Right lobe of liver (tissue), 6 donors: ENCODE measurements around the gene LDLRAD4. TPM values are rescaled to one million over a fixed set of nuclear protein-coding genes. Genes with fewer than 3 reads are reported as not detected.
A peak's percentile ranks its signal among the peaks of the same experiment; 100 is the strongest.

Experiments used
- ATAC-seq, 4 donors: fragments of 200-7000 bp; cut with Tn5 transposase; one replicate each; pipeline ENCODE4 v1.9.1; 2020; ENCODE audit warnings: mild to moderate bottlenecking in 4 of 4, moderate library complexity in 4 of 4
- DNase-seq, 3 donors: peaks; one replicate each; pipeline ENCODE4 v3.0.0-alpha.2; 2020
- H3K27ac ChIP-seq, 3 donors: fragments of 200-600 bp; one replicate each; pipeline ENCODE4 v1.8.0; 2022
- H3K27me3 ChIP-seq, 2 donors: fragments of 200-600 bp; one replicate each; pipeline ENCODE4 v1.8.0; 2022
- H3K36me3 ChIP-seq, 4 donors: fragments of 200-600 bp; sonication (generic) in 1 of 4; one replicate each; pipeline versions ENCODE4 v1.5.1 to v1.8.0; 2017 to 2022; ENCODE audit warnings: control low read depth in 1 of 4
- H3K4me1 ChIP-seq, 4 donors: fragments of 200-600 bp; sonication (generic) in 1 of 4; one replicate each; pipeline versions ENCODE4 v1.5.1 to v1.8.0; 2017 to 2022; ENCODE audit warnings: control low read depth in 1 of 4
- H3K4me3 ChIP-seq, 3 donors: fragments of 200-600 bp; one replicate each; pipeline ENCODE4 v1.8.0; 2022
- H3K9me3 ChIP-seq, 4 donors: fragments of 200-600 bp; sonication (generic) in 1 of 4; one replicate each; pipeline versions ENCODE4 v1.5.1 to v1.8.0; 2017 to 2022; ENCODE audit warnings: control low read depth in 1 of 4
- POLR2A ChIP-seq: fragments of 450-650 bp; IDR thresholded peaks from one replicate; pipeline ENCODE4 v1.6.1; 2017; ENCODE audit warnings: antibody characterized with exemption, mild to moderate bottlenecking
- WGBS: methylation state at CpG from one replicate; pipeline ENCODE4 v1.1.6; 2018; ENCODE audit warnings: low coverage, low lambda C conversion rate; ENCODE audit not compliant: insufficient coverage; ENCODE audit errors: missing lambda C conversion rate; 5-methylcytosine and 5-hydroxymethylcytosine counted together
- intact Hi-C, 2 donors: fragments of 100-400 bp; cut with DNase I; formaldehyde crosslinking; loops; one replicate each; pipeline versions ENCODE4 v1.11.2 to v1.14.1; 2022
- total RNA-seq, 6 experiments: library from RNA; depleted of rRNA in 2 of 6; stranded (reverse); fragments of >200 nt in 2 of 6; fragmentation: NEBNext Ultra II Directional in 3 of 6; extraction: Animal tissue kit (Norgen Biotek cat#: 25700) in 3 of 6; gene quantifications; one replicate each; pipeline versions ENCODE4 v1.1.0 to v1.2.4, GENCODE V29; 2016 to 2023
- TF ChIP-seq, protein P1 (sequence below), 4 donors: fragments of 200-600 bp in 3 of 4; fragments of 450-650 bp in 1 of 4; IDR thresholded peaks; one replicate each; pipeline versions ENCODE4 v1.5.1 to v1.8.0; 2016 to 2022; ENCODE audit warnings: antibody characterized with exemption in 4 of 4, mild to moderate bottlenecking in 2 of 4
- donor health status: DM: no; HTN: yes; CAD: no.
- donor health status: DM: no; HTN: no; CAD: no.
- donor health status: DM: no; HTN: no; CAD: no.
- donor health status: DM: no; HTN: yes; CAD: no.
- donor health status: DM: no; HTN: yes; CAD: no.

The LDLRAD4 gene
- total RNA-seq, 6 experiments from 2014 or later = 10.6 to 66.4 (median 18.7) TPM

DNA sequence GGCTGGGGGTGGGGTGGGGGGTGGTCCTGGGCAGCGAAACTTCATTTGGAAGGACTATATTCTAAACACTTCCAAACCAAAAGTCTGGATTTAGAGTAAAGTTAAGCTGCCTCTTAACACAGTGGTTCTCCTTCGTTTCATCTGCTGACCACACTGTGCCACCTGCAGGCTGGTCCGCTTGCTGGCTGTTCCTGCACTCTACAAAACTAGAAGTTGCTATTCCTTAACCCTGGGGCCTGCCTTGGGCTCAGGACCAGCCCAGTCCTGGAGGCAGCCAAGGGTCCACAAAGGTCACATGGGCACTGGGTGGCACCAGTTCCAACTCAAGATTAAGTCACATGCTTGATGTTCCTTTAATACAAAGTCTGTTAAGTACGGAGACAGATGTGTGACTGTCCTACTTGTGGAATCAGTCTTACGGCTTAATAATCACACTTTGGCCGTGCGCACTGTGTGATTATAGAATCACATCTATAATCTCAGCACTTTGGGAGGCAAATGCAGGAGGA, 312.4 kb downstream of the LDLRAD4 start:
- Histone ChIP-seq H3K36me3 (no peaks in the 10 kb centered on the region), H3K4me1 (peaks cover 0 to 3% (median under 1%) of the 10 kb centered on the region in 4 donors), H3K27me3 (no peaks in the 10 kb centered on the region), H3K9me3 (no peaks in the 10 kb centered on the region), H3K27ac (no peak overlapping the region), H3K4me3 (no peak overlapping the region)
- ATAC-seq (peak; percentile 85 to 94 (median 88)), DNase-seq (peak in 2 of 3 donors; percentile 61 to 62)
- intact Hi-C loops = no loop called here
- 67% methylated on average over 5 of the region's 7 CpGs for WGBS
- TF ChIP-seq POLR2A = no peak
- TF ChIP-seq, protein P1, sequence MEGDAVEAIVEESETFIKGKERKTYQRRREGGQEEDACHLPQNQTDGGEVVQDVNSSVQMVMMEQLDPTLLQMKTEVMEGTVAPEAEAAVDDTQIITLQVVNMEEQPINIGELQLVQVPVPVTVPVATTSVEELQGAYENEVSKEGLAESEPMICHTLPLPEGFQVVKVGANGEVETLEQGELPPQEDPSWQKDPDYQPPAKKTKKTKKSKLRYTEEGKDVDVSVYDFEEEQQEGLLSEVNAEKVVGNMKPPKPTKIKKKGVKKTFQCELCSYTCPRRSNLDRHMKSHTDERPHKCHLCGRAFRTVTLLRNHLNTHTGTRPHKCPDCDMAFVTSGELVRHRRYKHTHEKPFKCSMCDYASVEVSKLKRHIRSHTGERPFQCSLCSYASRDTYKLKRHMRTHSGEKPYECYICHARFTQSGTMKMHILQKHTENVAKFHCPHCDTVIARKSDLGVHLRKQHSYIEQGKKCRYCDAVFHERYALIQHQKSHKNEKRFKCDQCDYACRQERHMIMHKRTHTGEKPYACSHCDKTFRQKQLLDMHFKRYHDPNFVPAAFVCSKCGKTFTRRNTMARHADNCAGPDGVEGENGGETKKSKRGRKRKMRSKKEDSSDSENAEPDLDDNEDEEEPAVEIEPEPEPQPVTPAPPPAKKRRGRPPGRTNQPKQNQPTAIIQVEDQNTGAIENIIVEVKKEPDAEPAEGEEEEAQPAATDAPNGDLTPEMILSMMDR (IDR thresholded peaks at IDR 0.05) = peak; percentile 53 to 61 (median 54)

DNA sequence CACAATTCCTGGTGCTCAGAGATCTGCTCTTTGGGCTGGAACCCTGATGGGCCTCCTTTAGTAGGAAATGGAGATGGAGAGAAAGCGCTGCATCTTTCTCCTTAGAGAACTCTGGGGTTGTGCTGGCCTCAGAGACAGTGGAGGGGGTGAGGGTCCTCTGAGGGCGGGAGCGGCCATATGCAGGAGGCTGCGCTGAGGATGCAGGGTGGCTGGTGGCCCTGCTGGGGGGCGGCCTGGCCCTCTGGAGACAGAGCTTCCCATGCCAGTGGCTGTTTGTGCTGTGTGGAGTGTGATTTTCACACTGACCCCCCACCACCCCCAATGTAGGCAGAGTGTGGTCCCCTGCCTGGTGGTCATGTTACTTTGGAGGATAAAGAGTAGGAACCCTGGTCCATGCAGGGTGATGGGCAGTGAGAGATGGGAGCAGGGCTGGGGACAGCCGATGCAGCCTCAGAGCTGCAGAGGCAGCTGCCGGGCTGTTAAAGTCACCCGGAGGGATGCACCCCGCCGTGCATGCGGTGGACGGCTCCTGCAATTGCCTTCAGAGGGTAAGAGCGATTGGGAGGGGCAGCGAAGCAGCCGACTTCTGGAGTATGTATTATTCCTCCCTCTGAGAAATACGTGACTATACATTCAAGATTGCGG, 313.2 kb downstream of the LDLRAD4 start:
- no peaks in the 10 kb centered on the region for H3K27me3 ChIP-seq
- no peak overlapping the region for H3K27ac ChIP-seq
- no peak overlapping the region for H3K4me3 ChIP-seq
- H3K4me1 ChIP-seq = peaks cover 0 to 11% (median 5%) of the 10 kb centered on the region in 4 donors
- no peak for ATAC-seq
- 93% methylated on average over 6 of the region's 17 CpGs for WGBS
- DNase-seq = no peak
- H3K9me3 ChIP-seq = no peaks in the 10 kb centered on the region
- intact Hi-C loops = no loop called here
- no peaks in the 10 kb centered on the region for H3K36me3 ChIP-seq
- TF ChIP-seq POLR2A = no peak
- TF ChIP-seq, protein P1 (IDR thresholded peaks at IDR 0.05) = no peak

DNA sequence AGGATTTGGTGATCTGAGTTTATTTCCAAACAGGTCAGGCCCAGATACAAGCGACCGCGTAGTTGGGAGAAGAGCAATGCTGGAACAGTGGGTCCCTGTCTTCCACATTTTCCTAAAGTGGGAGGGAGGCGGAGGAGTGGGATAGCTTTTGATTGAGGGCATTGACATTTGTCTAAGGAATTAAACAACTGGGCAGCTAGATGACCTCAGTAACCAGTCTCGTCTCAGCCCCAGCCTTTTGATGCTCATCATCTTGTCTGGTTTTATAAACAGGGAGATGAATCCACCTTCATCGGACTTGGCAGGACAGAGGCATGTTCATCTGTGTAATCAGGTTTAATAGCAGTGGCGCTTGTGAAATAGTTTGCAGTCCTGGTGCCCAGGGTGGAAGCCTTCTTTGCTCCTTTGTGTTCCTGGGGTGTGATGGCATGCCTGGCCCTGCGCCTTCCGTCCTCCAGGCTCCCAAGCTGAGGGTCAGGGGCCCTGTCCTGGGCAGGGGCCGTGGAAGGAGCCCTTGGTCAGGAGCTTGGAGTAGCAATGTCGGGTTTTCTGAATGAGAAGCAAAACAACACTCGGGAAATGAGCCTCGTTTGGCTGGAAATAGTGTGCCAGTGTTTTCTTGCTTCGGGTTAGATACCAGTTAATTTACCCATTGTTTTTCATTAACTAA, 314.0 kb downstream of the LDLRAD4 start:
- Histone ChIP-seq H3K4me3 (no peak overlapping the region), H3K36me3 (no peaks in the 10 kb centered on the region), H3K27ac (no peak overlapping the region), H3K4me1 (peaks cover 0 to 12% (median 5%) of the 10 kb centered on the region in 4 donors), H3K27me3 (no peaks in the 10 kb centered on the region), H3K9me3 (no peaks in the 10 kb centered on the region)
- TF ChIP-seq POLR2A = no peak
- TF ChIP-seq, protein P1 (IDR thresholded peaks at IDR 0.05) = no peak
- DNase-seq = no peak
- WGBS = 63% methylated on average over 11 of the region's 14 CpGs
- peak; percentile 54 to 68 (median 64) for ATAC-seq
- intact Hi-C loops = no loop called here

DNA sequence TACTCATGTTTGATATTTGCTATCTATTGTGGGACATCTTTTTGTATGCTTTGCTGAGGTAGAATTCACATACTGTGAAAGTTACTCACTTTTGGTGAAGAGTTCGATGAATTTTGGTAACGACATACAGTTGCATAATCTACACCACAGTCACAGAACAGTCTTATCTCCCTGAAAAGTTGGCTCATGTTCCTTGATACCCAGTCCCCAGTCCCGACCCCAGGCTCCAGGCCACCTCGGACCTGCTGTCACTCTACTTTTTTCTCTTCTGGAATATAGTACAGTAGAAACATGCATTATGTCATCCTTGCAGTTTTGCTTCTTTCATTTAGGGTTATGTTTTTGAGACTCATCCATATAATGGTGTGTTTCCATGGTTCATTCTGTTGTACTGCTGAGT, 316.1 kb downstream of the LDLRAD4 start:
- no peak for TF ChIP-seq POLR2A
- Histone ChIP-seq H3K4me3 (no peak overlapping the region), H3K4me1 (peaks cover 0 to 24% (median 11%) of the 10 kb centered on the region in 4 donors), H3K36me3 (no peaks in the 10 kb centered on the region), H3K27me3 (no peaks in the 10 kb centered on the region), H3K9me3 (no peaks in the 10 kb centered on the region), H3K27ac (no peak overlapping the region)
- DNase-seq (no peak), ATAC-seq (peak in 1 of 4 donors; percentile 39)
- intact Hi-C loops = no loop called here
- 16% methylated on average over 4 of the region's 4 CpGs for WGBS

DNA sequence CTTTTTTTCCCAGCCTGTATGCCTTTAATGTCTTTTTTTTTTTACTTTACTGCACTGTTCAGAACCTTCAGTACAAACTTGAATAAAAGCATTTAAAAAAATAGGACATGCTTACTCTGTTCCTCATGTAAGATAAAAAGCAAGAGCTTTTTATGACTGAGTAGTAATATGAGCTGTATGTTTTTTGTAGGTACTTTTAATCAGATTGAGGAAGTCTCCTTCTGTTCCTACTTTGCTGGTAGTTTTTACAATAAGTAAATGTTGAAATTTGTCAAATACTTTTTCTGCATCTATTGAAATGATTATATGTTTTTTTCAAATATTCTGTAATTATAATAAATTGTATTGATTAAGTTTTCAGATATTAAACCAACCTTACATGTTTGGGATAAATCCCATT, 318.0 kb downstream of the LDLRAD4 start:
- H3K4me1 ChIP-seq = peaks cover 0 to 43% (median 20%) of the 10 kb centered on the region in 4 donors
- no peaks in the 10 kb centered on the region for H3K27me3 ChIP-seq
- ATAC-seq (no peak), DNase-seq (no peak)
- TF ChIP-seq, protein P1 (IDR thresholded peaks at IDR 0.05) = no peak
- no peak for TF ChIP-seq POLR2A
- no peak overlapping the region for H3K4me3 ChIP-seq
- no peak overlapping the region for H3K27ac ChIP-seq
- H3K36me3 ChIP-seq = no peaks in the 10 kb centered on the region
- intact Hi-C loops = no loop called here
- no peaks in the 10 kb centered on the region for H3K9me3 ChIP-seq
